UCSD-AML1 (cell line): ENCODE data around the gene MXD3.
"Not testable (repeated sequence)": the region's sequence is repeated elsewhere in the genome, so short reads cannot be mapped to it uniquely, and the experiment has no call there.

ENCODE experiments used
- DNase-seq: peaks from one replicate; lab custom pipeline; 2025; ENCODE audit not compliant: unreplicated experiment; lab: John Stamatoyannopoulos, UW

Gene MXD3

DNA sequence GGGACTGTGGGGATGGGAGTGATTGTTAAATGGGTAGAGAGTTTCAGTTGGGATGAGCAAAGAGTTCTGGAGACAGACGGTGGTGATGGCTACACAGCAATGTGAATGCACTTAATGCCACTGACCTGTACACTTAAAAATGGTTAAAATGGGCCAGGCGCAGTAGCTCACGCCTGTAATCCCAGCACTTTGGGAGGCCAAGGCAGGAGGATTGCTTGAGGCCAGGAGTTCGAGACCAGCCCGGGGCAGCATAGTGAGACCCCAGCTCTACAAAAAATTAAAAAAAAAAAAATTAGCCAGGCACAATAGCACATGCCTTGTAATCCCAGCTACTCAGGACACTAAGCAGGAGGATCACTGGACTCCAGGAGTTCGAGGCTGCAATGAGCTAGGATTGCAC lies 32.1 kb upstream of the MXD3 start:
- DNase-seq: no peak

- not testable (repeated sequence) for DNase-seq
These were observed 31.3 kb upstream of the MXD3 start for GRCh38 chr5:177343000-177343399.

DNA sequence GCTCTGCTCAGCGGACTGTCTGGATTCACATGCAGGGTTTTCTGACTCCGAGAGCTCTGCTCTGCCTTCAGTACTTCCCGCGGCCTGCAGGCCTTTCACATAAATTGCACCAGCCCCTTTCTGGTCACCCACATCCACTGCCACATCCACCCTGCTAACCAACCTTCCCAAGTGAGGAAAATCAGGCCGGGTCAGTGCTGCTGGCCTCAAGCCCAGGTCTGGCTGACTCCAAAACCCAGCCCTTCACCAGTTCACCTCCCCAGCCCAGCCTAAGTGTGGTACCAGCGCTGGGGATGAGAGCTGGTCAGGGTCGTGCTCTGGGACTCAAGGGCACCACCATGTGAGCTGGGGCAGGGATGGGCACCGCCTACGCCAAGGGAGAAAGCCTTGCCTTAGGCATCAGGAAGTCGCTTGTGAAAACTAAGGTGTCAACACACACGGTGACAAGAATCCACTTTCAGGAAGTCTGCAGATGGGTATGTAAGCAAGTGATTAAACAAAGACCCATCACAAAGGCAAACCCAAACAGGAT lies 27.5 kb upstream of the MXD3 start:
- DNase-seq: no peak

DNA sequence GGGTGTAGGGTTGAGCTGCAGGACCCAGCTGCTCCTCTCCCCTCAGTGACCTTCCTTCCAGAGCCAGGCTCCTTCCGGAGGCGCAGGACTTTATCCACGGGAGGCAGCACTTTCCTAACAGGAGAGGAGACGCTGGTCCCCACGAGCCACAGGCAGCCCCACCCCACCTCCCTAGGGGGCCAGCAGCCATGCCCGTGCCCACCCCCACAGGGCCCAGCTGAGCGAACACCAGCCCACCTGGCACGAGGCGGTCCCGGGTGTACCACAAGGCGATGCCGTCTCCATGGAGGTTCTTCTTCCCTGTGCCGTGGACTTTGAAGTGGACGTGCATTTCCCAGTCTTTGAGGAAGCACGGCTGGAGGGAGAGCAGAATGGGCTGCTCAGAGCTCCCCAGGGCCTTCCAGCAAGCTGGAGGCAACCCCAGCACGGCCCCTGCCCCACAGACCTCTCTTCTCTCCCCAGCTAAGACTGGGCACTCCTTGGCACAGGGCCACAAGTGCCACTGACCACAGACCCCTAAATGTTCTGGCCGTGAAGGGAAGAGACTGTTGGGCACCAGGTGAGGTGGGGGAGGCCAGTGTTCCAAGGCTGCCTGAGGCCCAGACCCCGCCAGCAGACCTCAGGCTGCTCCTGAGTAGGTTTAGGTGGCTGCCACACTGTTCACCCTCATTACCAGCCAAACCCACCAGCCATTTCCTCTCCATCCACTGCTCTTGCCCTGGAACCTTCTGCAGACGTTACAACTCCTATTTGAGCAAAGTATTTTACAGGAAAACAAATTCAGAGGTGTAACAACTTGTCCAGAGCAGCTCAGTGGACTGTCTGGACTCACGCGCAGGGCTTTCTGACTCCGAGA lies 26.8 kb upstream of the MXD3 start:
- DNase-seq: no peak

DNA sequence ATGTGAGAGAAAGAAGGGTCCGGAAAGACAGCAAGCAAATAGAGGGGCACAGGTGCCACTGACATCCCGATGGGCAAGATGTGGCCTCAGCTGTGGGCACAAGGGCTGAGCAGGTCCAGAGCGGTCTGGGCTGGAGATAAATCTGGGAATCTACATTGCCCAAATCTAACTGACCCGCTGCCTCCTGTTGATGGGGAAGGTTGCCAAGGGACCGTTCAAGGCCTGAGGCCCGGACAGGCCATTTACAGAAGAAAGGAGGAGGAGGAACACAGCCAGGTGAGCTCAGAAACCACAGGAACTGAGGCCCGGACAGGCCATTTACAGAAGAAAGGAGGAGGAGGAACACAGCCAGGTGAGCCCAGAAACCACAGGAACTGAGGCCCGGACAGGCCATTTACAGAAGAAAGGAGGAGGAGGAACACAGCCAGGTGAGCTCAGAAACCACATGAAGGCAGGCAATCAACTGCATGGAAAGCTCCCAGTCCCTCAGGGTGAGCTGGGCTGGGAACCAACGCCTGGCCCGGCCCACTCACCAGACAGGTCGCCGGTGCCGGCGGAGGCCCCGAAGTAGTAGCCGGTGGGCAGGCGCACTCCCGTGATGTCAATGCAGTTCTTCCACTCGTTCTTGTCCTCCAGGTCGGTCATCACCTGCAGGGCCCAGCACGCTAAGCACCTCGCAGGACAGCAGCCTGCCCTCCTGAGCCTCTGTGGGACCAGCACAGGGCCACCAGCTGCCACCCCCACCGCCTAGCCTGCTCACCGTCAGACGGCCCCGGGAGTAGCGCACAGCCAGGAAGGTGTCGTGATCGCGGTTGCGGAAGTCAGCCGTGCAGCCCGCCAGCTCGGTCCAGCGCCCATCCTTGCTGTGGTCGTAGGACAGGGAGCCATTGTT lies 25.2 kb upstream of the MXD3 start:
- DNase-seq: no peak

DNA sequence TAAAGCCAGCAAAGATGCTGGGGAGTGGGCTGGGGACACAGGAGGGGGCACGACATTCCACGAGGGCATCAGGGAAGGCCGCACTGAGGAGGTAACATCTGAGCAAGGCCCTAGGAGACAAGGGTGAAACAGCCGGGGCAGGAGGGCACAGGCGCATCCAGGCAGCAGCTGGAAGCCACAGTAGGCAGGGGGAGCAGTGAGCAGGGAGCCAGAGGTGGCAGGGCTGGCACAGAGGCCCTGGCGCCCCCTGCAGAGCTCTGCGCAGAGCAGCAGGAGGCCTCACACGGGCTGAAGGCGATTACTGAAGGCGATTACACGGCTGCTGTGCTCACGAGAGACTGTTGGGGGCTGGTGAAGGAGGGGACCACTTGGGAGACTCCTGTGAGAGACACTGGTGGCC lies 24.4 kb upstream of the MXD3 start:
- peak; percentile 71 for DNase-seq

DNA sequence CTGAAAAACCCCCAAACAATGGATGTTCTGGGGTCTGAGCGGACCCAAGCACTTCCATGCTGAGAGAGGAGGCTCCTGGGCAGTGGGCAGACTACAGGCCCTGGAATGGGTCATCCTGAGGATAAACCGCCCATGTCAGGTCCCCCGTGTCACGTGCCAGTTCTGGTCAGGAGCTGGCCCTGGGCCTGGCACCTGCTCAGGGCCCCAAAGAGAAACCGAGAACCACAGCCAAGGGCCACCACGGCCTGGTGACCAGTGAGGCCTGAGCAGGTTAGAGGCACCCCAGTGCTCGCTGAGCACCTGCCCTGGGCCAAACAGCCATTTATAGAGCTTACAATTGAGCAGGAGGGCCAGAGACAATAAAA lies 24.0 kb upstream of the MXD3 start:
- no peak for DNase-seq

GRCh38 chr5:177334781-177335700 lies 23.3 kb upstream of the MXD3 start:
- DNase-seq: no peak

DNA sequence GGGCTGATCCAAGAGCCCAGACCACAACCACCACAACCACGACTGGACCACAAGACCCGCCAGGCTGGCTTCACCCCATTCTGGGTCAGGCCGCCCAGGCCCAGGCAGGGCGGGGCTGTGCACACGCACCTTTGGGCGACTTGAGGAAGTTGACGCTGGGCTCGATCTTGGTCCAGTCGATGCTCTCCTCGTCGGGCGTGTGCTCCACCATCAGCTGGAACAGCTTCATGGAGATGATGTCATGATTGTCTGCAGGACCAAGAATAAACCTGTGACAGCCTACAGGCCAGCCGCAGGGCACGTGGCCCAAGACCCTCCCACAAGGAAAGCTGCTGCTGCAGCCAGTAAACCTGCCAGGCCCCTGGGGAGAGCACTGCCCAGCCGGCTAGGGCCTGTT lies 22.5 kb upstream of the MXD3 start:
- no peak for DNase-seq

DNA sequence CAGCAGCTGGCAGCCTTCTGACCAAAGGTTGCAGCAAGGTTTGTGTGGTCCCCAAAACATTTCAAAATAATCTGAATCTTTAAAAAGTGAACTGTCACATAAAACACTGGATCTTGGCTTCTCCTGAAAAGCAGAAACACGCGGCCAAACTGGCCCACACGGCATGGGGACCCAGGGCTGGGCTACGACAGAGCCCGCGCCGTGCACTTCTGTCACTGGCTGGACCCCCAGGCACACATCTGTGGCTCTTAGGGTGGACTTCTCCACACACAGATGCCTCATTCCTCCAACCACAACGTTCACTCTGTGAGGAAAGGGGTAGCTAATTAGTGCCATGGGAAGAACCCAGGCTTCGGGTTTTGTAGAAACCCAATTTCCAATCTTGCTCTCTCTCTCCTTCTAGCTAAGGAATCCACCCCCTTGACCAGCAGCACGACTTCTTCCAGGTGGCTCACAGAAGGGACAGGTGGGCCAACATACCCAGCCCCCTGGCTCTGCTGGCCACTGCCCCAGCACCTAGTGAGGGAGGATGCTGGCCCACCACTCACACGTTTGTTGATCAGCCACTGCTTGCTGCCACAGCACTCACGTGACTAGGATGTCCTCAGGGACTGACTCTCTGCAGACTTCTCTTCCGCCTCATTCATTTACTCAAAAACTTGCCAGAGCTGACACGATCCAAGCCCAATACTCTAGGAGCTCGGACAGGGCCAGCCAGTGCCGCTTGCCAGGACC lies 21.9 kb upstream of the MXD3 start:
- no peak for DNase-seq

GRCh38 chr5:177332896-177333260 lies 21.2 kb upstream of the MXD3 start:
- DNase-seq: no peak

- DNase-seq: no peak
These were observed 20.6 kb upstream of the MXD3 start for GRCh38 chr5:177332031-177332895.

- peak; percentile 62 for DNase-seq
These were observed 19.5 kb upstream of the MXD3 start for GRCh38 chr5:177330991-177331842.

- DNase-seq: no peak
These were observed 18.2 kb upstream of the MXD3 start for GRCh38 chr5:177329883-177330282.

DNA sequence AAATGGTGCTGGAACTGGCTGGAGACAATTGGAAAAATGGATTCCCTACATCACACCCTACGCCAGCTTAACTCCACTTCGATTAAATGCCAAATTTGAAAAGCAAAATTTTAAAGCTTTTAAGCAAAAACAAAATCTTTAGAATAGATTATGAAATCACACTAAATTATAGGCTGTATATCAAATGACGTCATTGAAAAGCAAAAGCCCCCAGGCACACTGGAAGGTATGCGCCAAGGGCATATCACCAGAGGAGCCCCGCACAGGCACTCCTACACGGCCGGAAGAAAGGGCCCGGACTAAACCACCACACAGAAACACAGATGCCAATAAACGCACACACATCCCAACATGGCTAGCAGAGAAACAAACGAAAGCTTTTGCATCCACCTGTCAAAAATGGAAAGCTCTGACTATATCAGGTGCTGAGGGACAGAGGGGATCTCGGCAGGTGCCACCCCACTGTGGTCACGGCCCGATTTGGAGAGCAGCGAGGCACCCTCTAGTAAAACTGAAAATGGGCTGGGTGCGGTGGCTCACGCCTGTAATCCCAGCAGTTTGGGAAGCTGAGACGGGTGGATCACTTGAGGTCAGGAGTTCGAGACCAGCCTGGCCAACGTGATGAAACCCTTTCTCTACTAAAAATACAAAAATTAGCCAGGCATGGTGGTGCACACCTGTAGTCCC lies 17.0 kb upstream of the MXD3 start:
- no peak for DNase-seq

DNA sequence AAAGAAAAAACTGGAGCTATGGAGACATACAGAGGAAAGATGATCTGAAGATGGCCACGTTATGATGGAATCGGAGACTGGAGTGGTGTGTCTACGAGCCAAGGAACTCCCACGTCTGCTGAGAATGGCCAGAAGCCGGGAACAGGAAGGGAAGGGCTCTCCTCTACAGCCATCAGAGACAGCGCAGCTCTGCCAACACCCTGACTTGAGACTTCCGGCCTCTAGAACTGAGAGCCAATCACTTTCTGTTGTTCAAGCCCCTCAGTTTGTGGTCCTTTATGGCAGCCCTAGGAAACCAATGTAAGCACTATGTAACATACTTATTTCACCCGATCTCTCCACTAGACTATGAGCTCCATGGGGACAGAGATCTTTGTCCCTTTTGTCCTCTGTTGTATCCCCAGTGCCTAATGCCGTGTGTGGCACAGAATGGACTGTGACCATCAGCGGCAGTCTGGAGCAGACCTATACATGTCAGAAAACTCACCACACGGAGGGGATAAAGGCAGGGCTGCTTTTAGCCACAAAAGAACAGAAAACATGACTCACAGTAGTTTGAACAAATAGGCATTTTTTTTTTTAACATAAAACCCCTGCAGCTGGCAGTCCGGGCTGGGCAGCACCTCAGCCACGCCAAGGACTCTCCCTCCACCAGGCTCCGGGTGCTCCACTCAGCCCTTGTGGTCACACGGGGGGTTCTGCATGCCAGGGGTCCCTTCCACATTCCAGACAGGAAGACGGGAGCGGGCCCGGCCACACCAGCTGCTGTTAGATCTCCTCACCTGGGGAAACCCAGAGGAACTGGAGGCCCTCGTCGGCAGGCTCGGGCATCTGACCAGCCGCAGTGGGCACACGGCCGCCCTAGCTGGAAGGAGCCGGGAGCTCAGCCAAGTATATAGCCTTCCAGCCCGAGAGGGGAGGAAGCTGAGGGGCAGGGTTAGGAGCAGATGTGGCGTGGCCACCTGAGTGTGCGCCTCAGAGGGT lies 16.1 kb upstream of the MXD3 start:
- no peak for DNase-seq
